BJ (cell line): ENCODE measurements around the gene PLA2G15. TPM values are rescaled to one million over a fixed set of nuclear protein-coding genes. Genes with fewer than 3 reads are reported as not detected.

ENCODE experiments used
- CTCF ChIA-PET: fragments of 350-600 bp; formaldehyde crosslinking; extraction: SDS; loops from one replicate; lab custom pipeline; 2021; ENCODE audit warnings: antibody characterized with exemption, inconsistent platforms; lab: Yijun Ruan, JAX
- POLR2A ChIA-PET: fragments of 300-600 bp; sonication (Branson Sonifier 250); formaldehyde crosslinking; extraction: SDS; loops from one replicate; lab custom pipeline; 2021; ENCODE audit warnings: antibody characterized with exemption; lab: Charles Lee
- DNase-seq: peaks from one replicate; pipeline ENCODE4 v3.0.0-alpha.2; 2011; ENCODE audit warnings: low read depth
- H3K27me3 ChIP-seq: 2 replicates; pipeline ENCODE4 v1.6.0; 2011; ENCODE audit warnings: low read length; ENCODE audit not compliant: control insufficient read depth, insufficient read depth
- H3K36me3 ChIP-seq: 2 replicates; pipeline ENCODE4 v1.5.1; 2011; ENCODE audit warnings: low read length; ENCODE audit not compliant: control insufficient read depth, insufficient read depth
- H3K4me3 ChIP-seq: 2 replicates; pipeline ENCODE4 v1.5.1; 2011; ENCODE audit warnings: low read depth, mild to moderate bottlenecking, control low read depth, low read length
- CTCF ChIP-seq: IDR thresholded peaks from 2 replicates; pipeline ENCODE4 v1.5.1; 2011; ENCODE audit warnings: low read depth, mild to moderate bottlenecking, control low read depth, inconsistent platforms, low read length, moderate library complexity; ENCODE audit not compliant: insufficient read depth
- polyA plus RNA-seq: library from polyadenylated mRNA; depleted of rRNA; stranded (reverse); fragments of >200 nt; gene quantifications from 2 replicates; pipeline ENCODE4 v1.2.3, GENCODE V29; 2011

The PLA2G15 gene
- polyA plus RNA-seq, 1 experiment = 39.2 TPM

- DNase-seq = no peak
- Histone ChIP-seq H3K4me3 (no peak overlapping the region), H3K36me3 (peaks cover 4% of the 10 kb centered on the region), H3K27me3 (no peaks in the 10 kb centered on the region)
- TF ChIP-seq CTCF = no peak
- ChIA-PET POLR2A (no interaction called here), CTCF (interaction anchor here (0.6 kb wide), 1 partner anchor 912 kb away, joined by 4 read pairs; no protein-coding TSS in a partner anchor)
Observed at GRCh38 chr16:68281368-68282063, 36.3 kb downstream of the PLA2G15 start.

DNA sequence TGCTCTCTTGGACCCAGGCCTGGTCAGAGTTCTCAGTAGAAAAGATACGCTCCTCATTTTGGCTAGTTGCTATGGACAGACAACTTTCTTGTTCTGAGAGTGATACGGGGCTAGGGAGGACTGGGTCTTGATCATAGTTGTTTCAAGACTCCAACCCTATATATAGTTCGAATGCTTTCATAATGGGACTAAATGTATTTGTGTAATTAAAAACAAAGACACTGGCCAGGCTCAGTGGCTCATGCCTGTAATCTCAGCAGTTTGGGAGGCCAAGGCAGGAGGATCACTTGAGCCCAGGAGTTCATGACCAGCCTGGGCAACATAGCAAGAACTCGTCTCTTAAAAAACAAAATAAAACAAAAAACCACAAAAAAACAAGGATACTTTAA, 36.9 kb downstream of the PLA2G15 start:
- Histone ChIP-seq H3K36me3 (peaks cover 4% of the 10 kb centered on the region), H3K27me3 (no peaks in the 10 kb centered on the region), H3K4me3 (no peak overlapping the region)
- DNase-seq = no peak
- POLR2A ChIA-PET = no interaction called here
- TF ChIP-seq CTCF = no peak
- CTCF ChIA-PET = no interaction called here

GRCh38 chr16:68283346-68283745, 38.2 kb downstream of the PLA2G15 start:
- no peaks in the 10 kb centered on the region for H3K27me3 ChIP-seq
- DNase-seq = no peak
- CTCF ChIA-PET = interaction anchor here (1.0 to 3.3 kb wide), 4 partner anchors 14 to 45 kb away, joined by 3 to 16 read pairs (median 6); partner anchors contain the start of gene SLC7A6
- peaks cover 4% of the 10 kb centered on the region for H3K36me3 ChIP-seq
- no peak for TF ChIP-seq CTCF
- POLR2A ChIA-PET = no interaction called here
- H3K4me3 ChIP-seq = no peak overlapping the region

- POLR2A ChIA-PET = no interaction called here
- Histone ChIP-seq H3K36me3 (peaks cover 4% of the 10 kb centered on the region), H3K27me3 (no peaks in the 10 kb centered on the region), H3K4me3 (no peak overlapping the region)
- DNase-seq = no peak
- CTCF ChIA-PET = interaction anchor here (1.0 to 3.3 kb wide), 4 partner anchors 14 to 44 kb away, joined by 3 to 16 read pairs (median 6); partner anchors contain the start of gene SLC7A6
- no peak for TF ChIP-seq CTCF
Observed at GRCh38 chr16:68283801-68284598, 38.8 kb downstream of the PLA2G15 start.

- H3K4me3 ChIP-seq = no peak overlapping the region
- peaks cover 4% of the 10 kb centered on the region for H3K36me3 ChIP-seq
- H3K27me3 ChIP-seq = no peaks in the 10 kb centered on the region
- POLR2A ChIA-PET = no interaction called here
- DNase-seq = no peak
- no peak for TF ChIP-seq CTCF
- CTCF ChIA-PET = interaction anchor here (0.9 to 3.3 kb wide), 3 partner anchors 10 to 27 kb away, joined by 4 to 16 read pairs (median 5); no protein-coding TSS in a partner anchor
Observed at GRCh38 chr16:68284847-68285246, 39.7 kb downstream of the PLA2G15 start.
